Parathyroid adenoma (tissue), 2 donors: ENCODE data around the gene MELTF.

Experiments used
- H2AFZ ChIP-seq: fragments of 300-600 bp; sonication (generic); one replicate; pipeline ENCODE4 v1.7.0; 2017; ENCODE audit warnings: antibody characterized with exemption, mild to moderate bottlenecking
- H3K27ac ChIP-seq: fragments of 300-600 bp; sonication (generic); one replicate; pipeline ENCODE4 v1.7.0; 2017
- H3K27me3 ChIP-seq: fragments of 300-600 bp; sonication (generic); one replicate; pipeline ENCODE4 v1.7.0; 2017; ENCODE audit warnings: low read length; ENCODE audit not compliant: control insufficient read depth, insufficient read depth
- H3K36me3 ChIP-seq: fragments of 300-600 bp; sonication (generic); one replicate; pipeline ENCODE4 v1.7.0; 2017; ENCODE audit warnings: low read length; ENCODE audit not compliant: control insufficient read depth, insufficient read depth
- H3K4me1 ChIP-seq: fragments of 300-600 bp; sonication (generic); one replicate; pipeline ENCODE4 v1.7.0; 2017; ENCODE audit warnings: control low read depth
- H3K4me2 ChIP-seq: fragments of 300-600 bp; sonication (generic); one replicate; pipeline ENCODE4 v1.7.0; 2017; ENCODE audit warnings: low read length
- H3K4me3 ChIP-seq: fragments of 300-600 bp; sonication (generic); one replicate; pipeline ENCODE4 v1.7.0; 2017; ENCODE audit warnings: low read depth, low read length
- H3K79me2 ChIP-seq: fragments of 300-600 bp; sonication (generic); one replicate; pipeline ENCODE4 v1.7.0; 2017; ENCODE audit warnings: control low read depth
- H3K9ac ChIP-seq: fragments of 300-600 bp; sonication (generic); one replicate; pipeline ENCODE4 v1.7.0; 2017; ENCODE audit warnings: mild to moderate bottlenecking
- H3K9me3 ChIP-seq: fragments of 300-600 bp; sonication (generic); one replicate; pipeline ENCODE4 v1.7.0; 2017; ENCODE audit warnings: low read length; ENCODE audit not compliant: control insufficient read depth
- TF ChIP-seq, protein P1 (sequence below): fragments of 300-600 bp; sonication (generic); IDR thresholded peaks from one replicate; pipeline ENCODE4 v1.7.0; 2017; ENCODE audit warnings: antibody characterized with exemption, mild to moderate bottlenecking
- donor health status: primary hyperparathyroidism.

MELTF gene

DNA sequence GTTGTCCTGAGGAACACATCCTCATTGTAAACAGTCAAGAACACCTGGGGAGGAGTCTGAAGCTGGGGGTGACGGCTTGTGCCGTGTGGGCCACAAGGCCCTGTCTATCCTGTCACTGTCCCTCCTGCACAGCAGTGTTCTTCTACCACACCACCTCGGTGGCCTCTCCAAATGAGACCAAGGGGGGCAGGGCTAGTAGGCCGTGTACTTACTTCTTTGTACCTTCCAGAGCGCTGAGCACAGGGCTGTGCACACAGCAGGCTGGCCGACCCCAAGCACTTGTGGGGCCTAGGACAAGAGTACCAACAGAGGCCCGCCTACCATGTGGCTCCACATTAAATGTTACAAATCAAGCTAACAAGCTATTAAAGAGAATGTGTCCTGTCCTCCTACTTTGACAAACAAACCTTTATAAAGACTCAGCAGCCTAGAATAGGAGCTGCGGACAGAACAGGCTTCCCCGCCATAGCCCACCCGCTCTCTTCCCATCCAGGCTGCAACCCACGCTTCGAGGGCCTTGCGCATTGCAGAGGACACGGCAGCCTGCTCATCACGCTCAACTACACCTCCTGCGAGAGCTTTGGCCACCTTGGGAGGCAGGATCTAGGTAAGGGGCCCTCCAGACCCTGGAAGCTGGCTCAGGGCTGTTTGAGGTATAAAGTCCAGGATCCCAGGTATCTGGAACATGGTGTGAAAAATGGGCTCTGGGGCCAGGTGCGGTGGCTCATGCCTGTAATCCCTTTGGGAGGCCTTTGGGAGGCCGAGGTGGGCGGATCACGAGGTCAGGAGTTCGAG is 30.5 kb downstream of the MELTF start:
- Histone ChIP-seq H3K4me1 (peaks cover 12% of the 10 kb centered on the region), H3K27me3 (no peaks in the 10 kb centered on the region), H2AFZ (no peak overlapping the region), H3K4me3 (no peak overlapping the region), H3K9ac (no peak overlapping the region), H3K36me3 (no peaks in the 10 kb centered on the region), H3K79me2 (no peaks in the 10 kb centered on the region), H3K27ac (no peak overlapping the region), H3K4me2 (no peak overlapping the region), H3K9me3 (no peaks in the 10 kb centered on the region)
- TF ChIP-seq, protein P1, sequence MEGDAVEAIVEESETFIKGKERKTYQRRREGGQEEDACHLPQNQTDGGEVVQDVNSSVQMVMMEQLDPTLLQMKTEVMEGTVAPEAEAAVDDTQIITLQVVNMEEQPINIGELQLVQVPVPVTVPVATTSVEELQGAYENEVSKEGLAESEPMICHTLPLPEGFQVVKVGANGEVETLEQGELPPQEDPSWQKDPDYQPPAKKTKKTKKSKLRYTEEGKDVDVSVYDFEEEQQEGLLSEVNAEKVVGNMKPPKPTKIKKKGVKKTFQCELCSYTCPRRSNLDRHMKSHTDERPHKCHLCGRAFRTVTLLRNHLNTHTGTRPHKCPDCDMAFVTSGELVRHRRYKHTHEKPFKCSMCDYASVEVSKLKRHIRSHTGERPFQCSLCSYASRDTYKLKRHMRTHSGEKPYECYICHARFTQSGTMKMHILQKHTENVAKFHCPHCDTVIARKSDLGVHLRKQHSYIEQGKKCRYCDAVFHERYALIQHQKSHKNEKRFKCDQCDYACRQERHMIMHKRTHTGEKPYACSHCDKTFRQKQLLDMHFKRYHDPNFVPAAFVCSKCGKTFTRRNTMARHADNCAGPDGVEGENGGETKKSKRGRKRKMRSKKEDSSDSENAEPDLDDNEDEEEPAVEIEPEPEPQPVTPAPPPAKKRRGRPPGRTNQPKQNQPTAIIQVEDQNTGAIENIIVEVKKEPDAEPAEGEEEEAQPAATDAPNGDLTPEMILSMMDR: no peak

DNA sequence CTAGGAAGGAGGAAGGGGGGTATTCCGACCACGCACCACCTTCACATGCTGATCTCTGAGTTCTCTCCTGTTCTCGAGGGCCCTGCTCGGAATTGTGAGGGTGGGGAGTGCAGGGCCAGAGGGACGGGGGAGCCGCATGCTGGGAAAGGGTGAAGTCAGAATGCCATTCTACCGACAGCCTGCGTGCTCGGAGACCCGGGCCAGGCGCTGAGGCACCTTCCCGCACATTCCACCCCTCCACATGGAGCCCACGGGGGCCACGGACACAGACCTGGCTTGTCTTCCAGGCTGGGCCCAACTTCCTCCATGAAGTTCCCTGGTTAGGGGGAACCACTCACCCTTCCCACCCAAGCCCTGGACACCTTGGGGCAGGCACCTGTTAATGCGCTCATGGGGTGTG is 32.3 kb downstream of the MELTF start:
- Histone ChIP-seq H3K27ac (no peak overlapping the region), H3K79me2 (no peaks in the 10 kb centered on the region), H3K4me1 (peaks cover 7% of the 10 kb centered on the region), H3K9me3 (no peaks in the 10 kb centered on the region), H3K9ac (no peak overlapping the region), H3K27me3 (no peaks in the 10 kb centered on the region), H3K4me2 (no peak overlapping the region), H3K4me3 (no peak overlapping the region), H3K36me3 (no peaks in the 10 kb centered on the region), H2AFZ (no peak overlapping the region)
- TF ChIP-seq, protein P1: no peak

DNA sequence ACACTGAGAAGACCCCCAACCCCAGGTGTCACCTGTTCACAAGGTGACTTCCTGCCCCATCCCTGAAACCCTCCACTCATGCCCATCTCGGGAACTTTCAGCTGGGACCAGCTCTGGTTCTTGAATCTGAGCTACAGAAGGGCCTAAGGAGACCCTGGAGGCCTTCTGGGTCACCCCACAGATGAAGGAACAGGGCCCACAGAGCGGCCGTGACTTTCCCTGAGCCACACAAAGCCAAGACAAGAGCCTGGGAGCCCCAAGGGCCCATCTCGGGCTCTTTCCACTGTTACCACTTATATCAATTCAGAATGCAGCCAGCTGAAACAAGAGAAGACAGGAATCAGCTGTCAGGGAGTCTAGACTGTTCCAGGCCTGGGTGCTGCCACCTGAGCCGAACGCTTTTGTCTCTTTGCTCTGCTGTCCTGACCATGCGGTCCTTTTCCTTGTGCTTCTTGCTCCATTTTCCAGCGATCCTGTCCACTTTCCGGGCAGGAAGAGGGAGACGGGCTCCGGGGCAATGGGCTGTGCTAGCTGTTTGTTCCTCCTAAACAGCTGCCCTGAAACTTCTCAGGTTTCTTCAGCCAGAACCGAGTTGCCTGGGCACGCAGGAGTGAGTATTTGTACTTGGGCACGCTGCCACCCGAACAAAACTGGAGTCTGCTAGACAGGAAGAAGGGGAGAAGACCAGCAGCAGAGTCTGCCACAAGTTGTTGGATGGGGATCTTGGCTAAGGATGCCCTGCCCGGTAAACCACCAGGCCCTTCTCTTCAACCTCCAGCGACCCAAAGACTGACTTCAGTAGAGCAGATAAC is 33.0 kb downstream of the MELTF start:
- H3K9me3 ChIP-seq: no peaks in the 10 kb centered on the region
- peak overlapping the region; percentile 19 for H3K27ac ChIP-seq
- no peak overlapping the region for H3K4me3 ChIP-seq
- no peak overlapping the region for H3K9ac ChIP-seq
- no peaks in the 10 kb centered on the region for H3K27me3 ChIP-seq
- H3K36me3 ChIP-seq: no peaks in the 10 kb centered on the region
- H3K79me2 ChIP-seq: no peaks in the 10 kb centered on the region
- peaks cover 7% of the 10 kb centered on the region for H3K4me1 ChIP-seq
- peak overlapping the region; percentile 65 for H2AFZ ChIP-seq
- TF ChIP-seq, protein P1: no peak
- H3K4me2 ChIP-seq: peak overlapping the region; percentile 22

DNA sequence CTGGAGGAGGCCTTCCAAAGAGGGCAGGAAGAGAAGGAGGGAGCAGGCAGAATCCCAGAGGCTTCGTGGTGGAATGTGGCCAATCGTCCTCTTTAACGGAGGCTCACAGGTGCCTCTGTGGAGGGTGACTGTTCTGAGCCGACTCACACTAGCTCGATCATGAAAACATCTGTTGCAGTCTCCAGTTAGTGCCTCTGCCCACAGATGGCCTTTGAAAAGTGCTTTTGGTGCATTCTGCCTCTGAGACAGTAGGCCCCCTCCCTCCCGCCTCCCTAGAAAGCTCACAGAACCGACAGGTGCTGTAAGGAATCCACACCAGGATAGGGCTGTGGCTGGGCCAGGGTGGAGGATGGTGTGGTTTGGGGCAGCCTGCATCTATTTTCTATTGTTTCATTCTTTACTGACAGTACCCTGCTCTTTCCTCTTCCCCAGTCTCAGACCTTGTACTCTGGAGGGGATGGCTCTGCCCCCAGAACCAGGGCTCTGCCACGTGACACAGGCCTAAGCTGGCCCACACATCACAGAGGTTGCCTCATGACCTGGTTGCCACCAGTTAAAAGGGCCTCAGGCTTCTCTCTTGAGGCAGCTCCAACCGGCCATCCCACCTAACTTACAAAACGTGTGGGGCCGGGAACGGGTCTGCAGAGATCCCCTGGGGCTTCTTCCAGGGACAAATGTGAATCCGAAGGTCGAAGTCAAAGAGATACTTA is 33.8 kb downstream of the MELTF start:
- Histone ChIP-seq H2AFZ (no peak overlapping the region), H3K9ac (no peak overlapping the region), H3K36me3 (no peaks in the 10 kb centered on the region), H3K4me1 (peaks cover 7% of the 10 kb centered on the region), H3K9me3 (no peaks in the 10 kb centered on the region), H3K27ac (no peak overlapping the region), H3K27me3 (no peaks in the 10 kb centered on the region), H3K79me2 (no peaks in the 10 kb centered on the region), H3K4me3 (no peak overlapping the region), H3K4me2 (no peak overlapping the region)
- TF ChIP-seq, protein P1: no peak
